GM18520 (cell line): ENCODE data around the gene HACE1.

Source experiments
- ATAC-seq: cut with Tn5 transposase; IDR thresholded peaks from one replicate; pipeline ENCODE4 v1.9.1; 2021; ENCODE audit not compliant: unreplicated experiment

HACE1 gene

GRCh38 chr6:104689551-104690205 is 170.0 kb downstream of the HACE1 start:
- ATAC-seq, result no peak

GRCh38 chr6:104688283-104688969 is 171.3 kb downstream of the HACE1 start:
- peak; percentile 89 for ATAC-seq

- ATAC-seq, result no peak
These were observed 173.1 kb downstream of the HACE1 start for GRCh38 chr6:104686550-104687175.

DNA sequence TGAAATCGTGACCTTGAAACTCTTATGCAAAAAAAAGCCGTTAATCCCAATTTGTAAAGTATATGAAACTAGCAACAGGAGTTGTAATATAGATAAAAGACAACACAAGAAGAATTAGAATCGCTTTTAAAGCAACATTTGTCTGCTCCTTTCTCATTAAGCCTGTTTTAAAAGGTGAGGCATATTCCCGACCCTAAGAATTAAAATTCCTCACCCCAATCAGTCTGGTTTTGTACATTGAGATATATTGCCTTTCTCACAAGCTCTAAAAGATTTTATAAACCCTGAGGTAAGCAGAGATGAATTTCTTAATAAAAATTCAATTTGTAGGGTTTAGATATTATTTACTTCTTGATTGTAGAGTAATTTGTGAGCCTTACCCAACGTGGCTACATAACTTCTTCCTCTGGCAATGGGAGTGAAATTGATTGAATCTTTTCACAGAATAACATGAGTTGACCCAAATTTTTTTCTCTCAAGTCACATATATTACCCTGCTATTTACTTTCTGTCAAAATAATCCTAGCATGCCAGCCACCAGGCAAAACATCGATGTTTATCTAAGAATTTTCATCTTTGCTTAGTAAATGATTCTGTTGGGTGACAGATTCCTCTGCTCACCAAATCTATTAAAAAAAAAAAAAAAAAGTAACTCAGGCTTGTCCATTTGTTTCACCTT is 173.7 kb downstream of the HACE1 start:
- no peak for ATAC-seq

DNA sequence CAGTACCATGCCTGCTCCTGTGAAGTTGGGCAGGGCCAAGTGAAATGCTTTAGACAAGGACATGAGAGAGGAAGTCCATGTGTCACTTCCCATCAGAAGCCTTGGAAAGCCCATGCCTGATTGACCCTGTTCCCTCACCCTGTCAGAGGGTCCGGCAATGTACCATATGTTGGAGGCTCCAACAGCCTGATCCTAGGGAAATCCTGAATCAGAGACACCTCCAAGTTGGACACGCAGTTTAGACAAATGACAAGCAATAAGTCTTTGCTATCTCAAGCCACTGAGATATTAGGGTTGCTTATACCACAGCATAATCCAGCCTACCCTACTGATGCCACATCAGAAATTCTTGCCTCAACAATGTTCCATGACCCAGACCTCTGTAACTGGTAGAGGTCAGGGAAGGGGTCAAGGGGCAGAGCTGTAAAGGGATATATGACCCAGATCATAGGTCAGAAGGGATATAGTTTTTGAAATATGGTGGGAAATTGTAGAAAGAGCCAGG is 174.8 kb downstream of the HACE1 start:
- ATAC-seq, result no peak

DNA sequence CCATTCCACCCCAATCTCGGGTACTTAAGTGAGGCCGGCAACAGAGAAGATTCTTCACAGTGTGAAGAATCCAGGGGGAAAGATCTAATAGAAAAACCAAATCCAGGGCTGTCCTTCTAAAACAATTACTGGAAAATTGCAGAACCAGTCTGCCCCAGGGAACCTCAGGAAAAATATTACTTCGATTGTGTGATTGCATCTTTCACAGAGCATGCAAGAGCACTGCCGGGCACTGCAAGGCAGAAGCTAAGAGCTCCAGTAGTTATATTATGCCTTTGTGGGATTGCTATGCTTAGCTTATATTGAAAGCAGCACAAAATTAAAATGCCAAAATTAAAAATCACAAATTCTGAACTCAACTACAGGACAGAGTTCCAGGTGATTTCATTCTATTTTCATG is 175.9 kb downstream of the HACE1 start:
- no peak for ATAC-seq

DNA sequence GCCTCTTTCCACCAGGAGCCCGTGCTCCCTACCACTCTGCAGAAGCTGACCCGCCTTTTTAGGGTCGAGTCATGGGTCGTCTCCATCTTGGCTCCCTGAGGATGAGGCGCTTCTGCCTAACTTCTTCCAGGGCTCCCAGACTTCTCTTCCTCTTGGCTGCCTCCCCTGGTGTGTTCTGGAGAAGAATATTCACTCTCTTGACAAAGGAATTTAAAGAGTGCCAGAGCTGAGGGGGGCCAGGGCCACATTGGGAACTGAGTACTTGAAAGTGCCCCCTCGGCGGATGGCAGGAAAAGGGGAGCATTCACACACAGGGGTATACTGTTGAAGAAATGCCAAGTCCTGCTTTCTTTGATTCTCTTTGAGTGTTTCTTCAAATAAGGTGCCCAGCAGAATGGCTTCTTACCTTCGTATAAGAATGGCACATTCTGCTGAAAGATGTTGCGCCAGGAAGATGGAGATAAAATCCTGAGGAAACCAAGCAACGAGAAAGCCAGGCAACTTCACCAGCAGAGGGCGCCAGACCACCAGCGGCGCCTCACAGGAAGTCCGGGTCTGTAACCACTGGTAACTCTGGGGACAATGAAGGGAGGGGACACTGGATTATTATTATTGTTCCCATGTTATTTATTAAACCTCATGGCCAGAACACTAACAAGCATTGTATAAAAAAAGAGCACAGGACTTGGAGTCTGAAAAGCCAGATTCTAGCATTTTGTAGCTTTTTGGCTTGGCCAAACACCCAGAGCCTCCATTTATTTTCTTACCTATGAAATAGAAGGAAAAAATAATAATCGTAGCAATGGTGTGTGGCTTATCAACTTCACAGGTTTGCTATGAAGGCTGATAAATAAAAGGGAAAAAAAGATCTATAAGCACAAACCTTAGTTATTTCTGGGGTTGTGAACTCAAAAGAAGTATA is 176.7 kb downstream of the HACE1 start:
- ATAC-seq, result peak; percentile 56

DNA sequence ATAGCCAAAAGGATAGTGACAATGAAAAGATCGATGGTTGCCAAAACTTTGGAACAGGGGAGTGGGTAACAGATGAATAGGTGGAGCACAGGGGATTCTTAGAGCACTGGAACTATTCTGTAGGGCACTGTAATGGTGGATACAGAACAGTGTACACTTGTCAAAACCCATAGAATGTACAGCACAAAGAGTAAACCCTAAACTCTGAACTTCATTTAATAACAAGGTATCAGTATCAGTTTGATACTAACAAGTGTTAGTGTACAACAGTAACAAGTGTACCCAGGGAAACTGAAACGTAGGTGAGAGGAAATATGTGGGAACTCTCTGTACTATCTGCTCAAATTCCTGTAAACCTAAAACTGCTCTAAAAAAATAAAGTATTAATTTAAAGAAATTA is 179.2 kb downstream of the HACE1 start:
- no peak for ATAC-seq

DNA sequence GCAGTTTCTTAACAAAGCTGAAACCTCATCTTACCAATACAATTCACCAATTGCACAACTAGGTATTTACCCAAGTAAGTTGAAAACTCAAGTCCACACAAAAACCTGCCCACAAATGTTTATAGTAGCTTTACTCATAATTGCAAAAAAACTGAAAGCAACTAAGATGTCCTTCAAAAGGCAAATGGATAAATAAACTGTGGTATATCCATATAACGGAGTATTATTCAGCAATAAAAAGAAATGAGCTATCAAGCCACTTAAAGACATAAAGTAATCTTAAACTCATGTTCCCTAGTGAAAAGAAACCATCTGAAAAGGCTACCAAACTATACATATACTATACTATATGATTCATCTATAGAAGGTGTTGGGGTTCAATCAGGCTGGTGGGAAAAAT is 179.7 kb downstream of the HACE1 start:
- no peak for ATAC-seq
